HG03520 (cell line): ENCODE results near the gene PHLDB2.

Experiments
- ATAC-seq: cut with Tn5 transposase; IDR thresholded peaks from one replicate; pipeline ENCODE4 v1.9.1; 2021; ENCODE audit warnings: mild to moderate bottlenecking, moderate library complexity; ENCODE audit not compliant: unreplicated experiment

PHLDB2 gene

DNA sequence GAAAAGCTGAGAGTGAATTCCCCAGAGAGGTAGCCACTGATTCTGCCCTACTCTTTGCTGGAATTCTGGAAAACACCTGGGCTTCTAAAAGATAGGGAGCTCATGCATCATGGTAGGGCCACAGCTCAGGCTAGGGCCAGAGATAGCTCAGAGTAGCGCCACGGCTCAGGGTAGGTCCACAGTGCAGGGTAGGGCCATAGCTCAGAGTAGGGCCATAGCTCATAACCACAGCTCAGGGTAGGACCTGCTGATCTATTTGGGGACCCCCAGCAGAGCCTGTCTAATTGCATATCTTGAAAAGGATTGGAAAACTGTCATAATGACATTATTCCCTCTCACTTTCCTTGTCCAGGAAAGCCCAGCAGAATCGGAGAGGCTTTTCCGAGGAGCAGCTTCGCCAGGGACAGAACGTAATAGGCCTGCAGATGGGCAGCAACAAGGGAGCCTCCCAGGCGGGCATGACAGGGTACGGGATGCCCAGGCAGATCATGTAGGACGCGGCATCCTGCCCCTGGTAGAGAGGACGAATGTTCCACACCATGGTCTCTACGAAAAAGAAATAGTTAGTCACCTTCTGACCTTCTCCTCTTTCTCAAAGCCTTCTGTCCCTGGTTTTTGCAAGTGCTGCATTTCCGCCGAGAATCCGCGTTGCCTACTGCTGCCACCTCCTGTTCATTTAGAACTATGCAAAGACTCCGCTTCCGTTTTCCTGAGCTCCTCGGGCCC, 154.2 kb downstream of the PHLDB2 start:
- ATAC-seq, result peak; percentile 74

DNA sequence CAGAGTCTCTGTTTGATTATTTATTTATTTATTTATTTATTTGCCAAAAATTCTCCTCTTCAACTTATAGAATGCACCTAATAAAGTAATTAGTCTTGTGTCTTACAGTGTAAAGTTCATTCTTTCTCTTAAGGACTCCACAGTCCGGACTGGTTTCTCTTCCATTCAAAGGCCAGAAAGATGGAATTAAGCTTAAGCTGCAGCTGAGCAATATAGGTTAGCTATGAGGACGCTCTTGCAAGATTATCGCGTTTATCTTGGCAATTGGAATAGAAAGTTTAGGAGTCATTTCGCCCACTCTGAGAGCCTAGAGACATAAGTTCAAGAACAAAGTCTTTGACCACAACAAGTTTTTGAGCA, 154.7 kb downstream of the PHLDB2 start:
- ATAC-seq, result no peak

DNA sequence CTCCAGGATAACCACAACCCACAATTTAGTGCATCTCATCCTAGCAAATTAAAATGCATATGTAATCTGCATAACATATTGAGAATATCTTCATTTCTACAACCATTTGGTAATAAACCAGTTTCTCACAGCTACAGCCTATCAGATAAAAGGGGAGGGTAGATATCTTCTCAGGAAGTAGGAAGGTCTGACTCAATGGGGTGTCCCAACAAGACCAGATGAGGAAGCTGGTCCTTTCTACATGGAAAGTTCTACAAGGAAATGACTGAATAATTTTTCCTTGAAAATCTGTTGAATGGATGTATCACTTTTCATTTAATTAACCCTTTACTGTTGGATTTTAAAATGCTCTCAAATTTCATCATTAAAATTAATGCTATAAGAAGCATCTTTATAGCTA, 158.0 kb downstream of the PHLDB2 start:
- ATAC-seq, result no peak

DNA sequence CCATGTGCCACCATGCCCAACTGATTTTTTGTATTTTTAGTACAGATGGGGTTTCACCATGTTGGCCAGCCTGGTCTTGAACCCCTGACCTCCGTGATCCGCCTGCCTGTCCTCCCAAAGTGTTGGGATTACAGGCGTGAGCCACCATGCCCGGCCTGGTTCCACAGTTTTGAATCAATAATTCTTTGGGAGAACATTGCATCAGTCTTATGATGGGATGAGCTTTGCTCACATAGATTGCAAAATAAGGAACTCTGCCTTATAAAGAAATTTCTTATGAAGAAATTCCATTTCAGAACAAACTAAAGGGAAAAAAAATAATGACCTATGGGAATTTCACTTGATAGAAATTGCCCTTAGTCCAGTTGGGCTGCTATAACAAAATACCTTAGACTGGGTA, 159.6 kb downstream of the PHLDB2 start:
- ATAC-seq, result no peak

DNA sequence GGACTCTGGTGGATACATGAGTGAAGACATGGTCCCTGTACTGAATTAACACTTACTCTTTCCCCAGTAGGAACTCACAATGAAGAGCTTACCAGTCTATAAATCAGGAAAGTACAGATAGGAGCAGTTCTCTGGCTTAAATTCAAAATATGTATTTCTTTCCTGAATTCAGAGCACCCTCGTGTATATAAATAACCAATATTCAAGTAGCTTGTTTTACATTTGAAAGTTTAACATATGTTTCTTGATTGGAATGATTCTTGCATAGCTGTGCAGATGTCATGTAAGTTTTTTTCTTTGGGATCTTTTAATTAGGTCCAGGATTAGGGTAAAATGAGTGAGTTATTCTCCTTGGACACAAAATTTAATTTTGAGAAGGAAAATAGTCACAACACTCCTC, 160.7 kb downstream of the PHLDB2 start:
- ATAC-seq, result no peak

DNA sequence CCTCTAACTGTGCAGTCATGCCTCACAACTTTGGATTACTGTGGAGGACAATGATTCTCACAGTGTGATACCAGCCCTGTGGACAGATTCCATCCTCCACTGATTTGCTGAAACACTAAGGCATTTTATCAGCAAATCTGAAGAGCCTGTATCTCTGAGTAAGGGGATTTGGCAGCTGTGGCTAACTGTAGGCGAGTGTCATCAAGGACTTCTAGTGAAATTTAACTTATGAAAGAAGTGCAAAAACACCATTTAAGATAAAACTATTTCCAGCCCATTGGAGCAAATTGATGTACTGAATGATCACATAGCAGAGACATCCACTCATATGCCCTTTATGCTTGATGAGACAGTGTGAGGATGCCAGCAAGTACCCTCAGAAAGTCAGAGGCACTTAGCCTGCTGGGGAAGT, 161.6 kb downstream of the PHLDB2 start:
- ATAC-seq, result no peak
